HG03280 (cell line): Measurements from ENCODE around the gene NDUFA7.
"Not testable (repeated sequence)": the region's sequence is repeated elsewhere in the genome, so short reads cannot be mapped to it uniquely, and the experiment has no call there.

ENCODE experiments used
- ATAC-seq: cut with Tn5 transposase; IDR thresholded peaks from one replicate; pipeline ENCODE4 v1.9.1; 2021; ENCODE audit warnings: mild to moderate bottlenecking, moderate library complexity; ENCODE audit not compliant: unreplicated experiment

Gene NDUFA7

DNA sequence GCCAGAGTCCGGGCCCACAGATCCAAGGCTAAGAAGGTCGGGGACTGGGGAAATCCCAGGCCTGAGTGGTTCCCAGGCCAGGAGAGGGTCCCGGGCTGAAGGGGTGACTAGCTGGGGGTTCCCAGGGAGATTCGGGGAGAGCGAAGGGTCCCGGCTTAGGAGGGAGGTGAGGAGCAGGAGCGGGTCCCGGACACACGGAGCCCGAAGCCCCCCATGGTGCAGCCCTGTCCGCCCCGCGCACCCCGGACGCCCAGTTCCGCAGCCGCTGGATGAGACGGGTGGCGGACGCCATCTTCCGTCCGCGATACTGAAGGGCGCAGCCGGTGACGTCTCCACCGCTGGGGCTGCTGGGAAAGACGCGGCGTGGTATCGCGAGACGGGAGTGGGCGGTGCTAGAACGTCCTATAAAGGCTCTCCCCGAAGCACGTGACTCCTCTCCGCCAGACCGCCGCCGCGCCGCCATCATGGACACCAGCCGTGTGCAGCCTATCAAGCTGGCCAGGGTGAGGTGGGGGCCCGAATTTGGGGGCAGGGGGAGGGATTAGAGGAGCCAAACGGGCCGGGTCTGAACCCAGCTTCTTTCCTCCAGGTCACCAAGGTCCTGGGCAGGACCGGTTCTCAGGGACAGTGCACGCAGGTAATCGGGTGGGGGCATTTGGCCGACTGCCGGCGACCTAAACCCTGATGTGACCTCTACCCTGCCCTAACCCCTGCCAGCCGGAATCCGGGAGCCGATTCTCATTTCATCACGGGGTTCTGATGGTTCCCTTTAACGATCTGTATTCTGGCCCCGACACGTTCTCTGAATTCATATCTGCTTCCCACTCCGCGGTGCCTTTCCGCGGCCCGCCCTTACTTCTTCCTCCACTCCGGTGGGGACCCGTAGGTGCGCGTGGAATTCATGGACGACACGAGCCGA, at the start of gene NDUFA7, which contains the start of gene RPS28:
NDUFA7 (minus strand) TSS at position 309 of the 919 bp plus-strand sequence; CDS start at position 292, 17 bp downstream.
RPS28 (plus strand) TSS at position 430 of the 919 bp plus-strand sequence; CDS start at position 465, 35 bp downstream.
- ATAC-seq: peak; percentile 93

DNA sequence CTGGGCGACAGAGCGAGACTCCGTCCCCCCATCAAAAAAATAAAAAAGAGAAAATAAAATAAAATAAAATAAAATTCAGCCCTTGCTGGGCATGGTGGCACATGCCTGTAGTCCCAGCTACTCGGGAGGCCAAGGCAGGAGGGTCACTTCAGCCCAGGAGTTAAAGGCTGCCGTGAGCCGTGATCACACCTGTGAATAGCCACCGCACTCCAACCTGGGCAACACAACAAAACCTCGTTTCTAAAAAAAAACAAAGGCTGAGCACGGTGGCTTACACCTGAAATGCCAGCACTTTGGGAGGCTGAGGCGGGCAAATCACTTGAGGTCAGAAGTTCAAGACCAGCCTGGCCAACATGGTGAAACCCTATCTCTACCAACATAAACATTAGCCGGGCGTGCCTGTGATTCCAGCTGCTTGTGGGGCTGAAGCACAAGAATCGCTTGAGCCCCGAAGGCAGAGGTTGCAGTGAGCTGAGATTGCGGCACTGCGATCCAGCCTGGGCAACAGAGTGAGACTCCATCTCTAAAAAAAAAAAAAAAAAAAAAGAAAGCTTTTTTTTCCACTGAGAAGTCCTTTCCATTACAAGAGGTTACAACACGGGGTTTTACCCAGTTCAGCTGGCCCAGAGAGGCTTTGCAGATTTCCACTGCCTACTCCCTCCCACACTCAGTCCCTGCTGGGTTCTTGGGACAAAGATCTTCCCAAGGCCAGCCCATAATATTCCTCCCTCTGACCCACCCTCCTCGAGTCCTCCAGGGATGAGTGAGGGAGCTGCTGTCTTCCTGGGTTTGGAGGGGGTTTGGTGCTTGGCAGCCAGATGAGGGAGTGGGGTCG, 49.2 kb upstream of the NDUFA7 start:
- no peak for ATAC-seq

DNA sequence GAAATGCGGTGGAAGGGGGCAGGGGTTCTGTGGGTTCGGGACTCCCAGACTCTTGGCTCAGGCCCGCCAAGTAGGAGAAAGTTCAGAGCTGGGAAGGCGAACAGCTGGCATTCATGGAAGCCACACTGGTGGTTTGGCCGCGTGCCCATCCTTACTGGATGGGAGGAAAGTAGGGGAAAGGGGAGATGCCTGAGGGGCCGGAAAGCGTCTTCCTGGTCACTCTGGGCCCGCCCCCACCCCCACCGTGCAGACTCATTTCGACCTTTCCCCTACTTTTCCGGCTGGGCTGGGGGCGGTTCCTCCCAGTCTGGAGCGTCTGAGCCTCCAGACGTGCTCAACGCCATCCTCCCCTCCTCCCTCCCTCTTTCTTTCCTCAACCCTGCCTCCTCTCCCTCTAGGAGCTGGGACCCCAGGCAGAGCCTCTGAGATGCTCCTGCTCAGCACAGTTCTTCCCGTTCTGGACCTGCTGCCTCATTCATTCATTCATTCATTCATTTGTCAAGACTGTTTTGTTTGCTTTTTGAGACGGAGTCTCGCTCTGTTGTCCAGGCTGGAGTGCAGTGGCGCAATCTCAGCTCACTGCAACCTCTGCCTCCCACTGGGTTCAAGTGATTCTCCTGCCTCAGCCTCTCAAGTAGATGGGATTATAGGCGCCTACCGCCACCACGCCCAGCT, 46.3 kb upstream of the NDUFA7 start:
- ATAC-seq: no peak

DNA sequence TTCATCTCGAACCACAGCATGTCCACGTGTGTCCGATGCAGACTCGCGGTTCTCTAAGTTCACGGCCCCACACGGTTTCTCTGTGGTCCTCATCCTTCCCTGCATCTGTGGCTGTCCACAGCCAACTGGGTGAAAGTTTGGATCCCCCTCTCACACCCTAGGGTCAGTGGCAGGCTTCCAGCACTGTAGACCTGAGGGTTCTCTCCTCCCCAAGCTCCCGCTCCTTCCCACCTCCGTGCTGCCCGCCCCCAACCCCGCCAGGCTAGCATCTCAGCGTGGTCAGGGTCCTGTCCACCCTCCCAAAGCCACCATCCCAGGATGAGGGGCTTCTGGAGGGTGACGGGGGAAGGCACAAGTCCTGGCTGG, 45.8 kb upstream of the NDUFA7 start:
- ATAC-seq: no peak

DNA sequence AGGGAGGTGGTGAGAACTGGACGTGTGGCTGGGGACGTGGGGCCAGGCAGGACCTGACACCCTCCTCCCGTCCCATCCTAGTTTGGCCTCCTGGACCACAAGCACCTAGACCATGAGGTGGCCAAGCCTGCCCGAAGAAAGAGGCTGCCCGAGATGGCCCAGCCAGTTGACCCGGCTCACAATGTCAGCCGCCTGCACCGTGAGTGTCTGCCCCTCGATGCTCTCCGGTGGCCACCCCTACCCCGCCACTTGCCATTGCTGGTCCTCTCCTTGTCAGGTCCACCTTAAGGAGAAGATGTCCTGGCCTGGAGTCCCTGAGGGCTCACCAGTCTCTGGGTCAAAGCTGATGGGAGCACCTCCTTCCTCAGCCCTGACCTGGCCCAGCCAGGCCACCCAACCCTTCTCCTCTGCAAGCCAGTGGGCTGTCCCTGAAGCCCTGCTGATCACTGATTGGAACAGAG, 45.0 kb upstream of the NDUFA7 start:
- ATAC-seq: no peak

DNA sequence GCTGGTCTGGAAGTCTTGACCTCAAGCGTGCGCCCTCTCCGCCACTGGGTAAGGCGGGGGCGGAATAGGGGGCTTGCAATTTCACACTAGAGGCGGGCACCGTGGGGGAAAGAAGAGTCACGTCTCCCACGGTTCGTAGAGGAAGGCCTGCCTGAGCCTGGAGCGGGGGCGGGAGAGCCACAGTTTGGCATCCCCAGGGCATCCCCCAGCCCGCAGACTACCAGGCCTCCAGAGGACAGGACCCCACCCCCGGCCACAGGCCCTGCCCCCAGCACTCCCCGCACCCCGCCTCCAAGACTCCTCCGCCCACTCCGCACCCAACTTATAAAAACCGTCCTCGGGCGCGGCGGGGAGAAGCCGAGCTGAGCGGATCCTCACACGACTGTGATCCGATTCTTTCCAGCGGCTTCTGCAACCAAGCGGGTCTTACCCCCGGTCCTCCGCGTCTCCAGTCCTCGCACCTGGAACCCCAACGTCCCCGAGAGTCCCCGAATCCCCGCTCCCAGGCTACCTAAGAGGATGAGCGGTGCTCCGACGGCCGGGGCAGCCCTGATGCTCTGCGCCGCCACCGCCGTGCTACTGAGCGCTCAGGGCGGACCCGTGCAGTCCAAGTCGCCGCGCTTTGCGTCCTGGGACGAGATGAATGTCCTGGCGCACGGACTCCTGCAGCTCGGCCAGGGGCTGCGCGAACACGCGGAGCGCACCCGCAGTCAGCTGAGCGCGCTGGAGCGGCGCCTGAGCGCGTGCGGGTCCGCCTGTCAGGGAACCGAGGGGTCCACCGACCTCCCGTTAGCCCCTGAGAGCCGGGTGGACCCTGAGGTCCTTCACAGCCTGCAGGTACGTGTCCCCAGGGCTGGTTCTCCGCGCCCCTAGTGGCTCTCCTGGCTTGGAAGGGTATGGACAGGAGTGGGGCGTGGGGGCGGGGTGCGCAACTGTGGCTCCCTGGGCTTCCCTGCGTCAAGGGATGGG, 42.9 kb upstream of the NDUFA7 start, which contains the start of gene ANGPTL4:
ANGPTL4 (plus strand) TSS at position 353 of the 969 bp plus-strand sequence; CDS start at position 520, 167 bp downstream.
- no peak for ATAC-seq

- no peak for ATAC-seq
Measured at GRCh38 chr19:8361921-8362793, 41.0 kb upstream of the NDUFA7 start.

- ATAC-seq: no peak
Measured at GRCh38 chr19:8360196-8360595, 39.0 kb upstream of the NDUFA7 start.

GRCh38 chr19:8358948-8359347, 37.8 kb upstream of the NDUFA7 start:
- ATAC-seq: no peak

GRCh38 chr19:8357007-8357521, 35.9 kb upstream of the NDUFA7 start:
- no peak for ATAC-seq

GRCh38 chr19:8355631-8356402, 34.6 kb upstream of the NDUFA7 start:
- no peak for ATAC-seq

DNA sequence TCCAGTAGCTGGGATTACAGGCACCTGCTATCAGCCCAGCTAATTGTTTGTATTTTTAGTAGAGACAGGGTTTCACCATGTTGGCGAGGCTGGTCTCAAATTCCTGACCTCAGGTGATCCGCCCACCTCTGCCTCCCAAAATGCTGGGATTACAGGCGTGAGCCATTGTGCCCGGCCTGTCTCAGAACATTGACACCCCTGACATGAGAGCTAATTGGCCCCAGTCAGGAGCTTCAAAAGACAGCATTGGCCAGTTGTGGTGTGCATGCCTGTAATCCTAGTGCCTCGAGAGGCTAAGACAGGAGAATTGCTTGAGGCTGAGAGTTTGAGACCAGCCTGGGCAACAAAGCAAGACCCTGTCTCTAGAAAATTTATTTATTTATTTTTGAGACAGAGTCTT, 31.7 kb upstream of the NDUFA7 start:
- not testable (repeated sequence) for ATAC-seq

GRCh38 chr19:8352134-8352827, 31.1 kb upstream of the NDUFA7 start:
- no peak for ATAC-seq

- not testable (repeated sequence) for ATAC-seq
Measured at GRCh38 chr19:8349629-8350372, 28.6 kb upstream of the NDUFA7 start.

- ATAC-seq: no peak
Measured at GRCh38 chr19:8343483-8343844, 22.3 kb upstream of the NDUFA7 start.

DNA sequence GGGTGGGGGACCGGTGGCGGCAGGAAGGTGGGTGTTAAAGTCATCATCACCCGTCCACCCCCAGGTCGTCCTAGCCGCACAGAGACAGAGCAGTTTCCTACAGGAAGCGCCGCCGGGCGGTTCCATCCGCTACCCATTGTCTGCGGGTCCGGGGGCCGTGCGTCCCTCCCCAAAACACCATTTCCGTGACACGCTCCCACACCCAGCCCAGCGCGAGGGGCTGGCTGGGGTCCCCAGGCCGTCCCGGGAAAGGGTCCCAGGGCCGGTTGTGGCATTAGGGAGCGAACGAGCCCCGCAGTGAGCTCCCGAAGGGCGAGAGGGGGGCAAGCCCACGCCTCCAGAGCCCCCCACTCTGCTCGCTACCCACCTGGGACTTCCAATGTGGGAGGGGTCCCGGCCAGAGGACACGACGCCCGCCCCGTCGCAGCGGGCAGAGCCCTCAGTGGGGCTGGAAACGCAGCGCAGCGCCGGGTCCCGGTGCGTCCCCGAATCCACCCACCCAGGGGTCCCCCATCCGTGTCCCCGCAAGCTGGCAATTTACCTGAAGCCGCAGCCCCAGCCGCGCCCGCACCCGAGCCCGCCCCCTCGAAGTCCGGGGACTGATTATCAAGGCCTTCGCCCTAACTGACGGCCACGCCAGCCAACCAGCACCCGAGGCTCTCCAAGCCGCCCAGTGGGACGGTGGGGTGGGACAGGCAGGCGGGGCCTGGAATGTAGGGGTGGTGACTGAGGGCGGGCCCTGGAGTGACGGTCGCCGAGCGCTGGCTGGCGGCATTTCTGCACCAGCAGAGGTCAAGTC, 21.7 kb upstream of the NDUFA7 start, which contains the start of gene KANK3:
KANK3 (minus strand) TSS at position 579 of the 799 bp plus-strand sequence. CDS start 5,434 bp downstream, outside the sequence.
- peak; percentile 92 for ATAC-seq
